GM06990 (cell line): ENCODE measurements around the gene OBP2A.
"Not testable (repeated sequence)": the region's sequence is repeated elsewhere in the genome, so short reads cannot be mapped to it uniquely, and the experiment has no call there.

ENCODE experiments used
- DNase-seq: peaks from one replicate; pipeline ENCODE4 v3.0.0-alpha.2; 2011; ENCODE audit not compliant: insufficient read length; ENCODE audit errors: extremely low read depth
- H3K27me3 ChIP-seq: replicated peaks from 2 replicates; pipeline ENCODE4 v1.6.0; 2011; ENCODE audit warnings: low read length; ENCODE audit not compliant: control insufficient read depth, insufficient read depth
- H3K36me3 ChIP-seq: 2 replicates; pipeline ENCODE4 v1.5.1; 2011; ENCODE audit warnings: low read length; ENCODE audit not compliant: control insufficient read depth, insufficient read depth
- H3K4me3 ChIP-seq: replicated peaks from 2 replicates; pipeline ENCODE4 v1.5.1; 2011; ENCODE audit warnings: low read depth, mild to moderate bottlenecking, control low read depth, low read length
- TF ChIP-seq, protein P1 (sequence below): IDR thresholded peaks from 2 replicates; pipeline ENCODE4 v1.5.1; 2011; ENCODE audit warnings: low read length, control low read depth, mild to moderate bottlenecking, inconsistent platforms; ENCODE audit not compliant: insufficient read depth, poor library complexity, severe bottlenecking

Gene OBP2A

DNA sequence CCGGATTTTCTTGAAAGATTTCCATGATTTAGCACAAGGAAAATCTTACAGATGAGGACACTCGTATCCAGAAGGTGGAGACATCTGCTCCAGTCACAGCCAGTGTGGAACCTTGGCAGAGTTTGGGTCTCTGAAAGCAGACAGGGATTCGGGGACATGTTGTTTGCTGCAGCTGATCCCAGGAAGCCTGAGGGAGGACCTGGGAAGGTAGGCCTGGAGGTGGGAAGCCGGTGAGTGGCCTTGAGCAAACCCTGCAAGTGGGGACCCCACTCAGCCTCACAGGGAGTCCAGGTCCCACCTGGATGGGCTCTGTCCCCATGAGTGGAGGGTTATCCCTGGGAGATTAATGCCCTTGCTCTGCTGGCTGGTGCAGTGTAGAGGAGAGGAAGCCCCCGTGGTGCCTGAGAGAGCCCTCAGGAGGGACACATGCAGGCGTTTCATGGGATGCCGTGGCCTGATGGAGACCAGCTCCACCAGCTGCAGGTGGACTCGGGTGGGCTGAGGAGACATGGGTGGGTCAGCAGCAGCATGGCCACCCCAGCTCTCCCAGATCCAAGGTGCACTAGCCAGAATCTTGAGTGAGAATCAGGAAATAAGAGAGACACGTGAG is 37.6 kb upstream of the OBP2A start:
- DNase-seq: no peak
- TF ChIP-seq, protein P1, sequence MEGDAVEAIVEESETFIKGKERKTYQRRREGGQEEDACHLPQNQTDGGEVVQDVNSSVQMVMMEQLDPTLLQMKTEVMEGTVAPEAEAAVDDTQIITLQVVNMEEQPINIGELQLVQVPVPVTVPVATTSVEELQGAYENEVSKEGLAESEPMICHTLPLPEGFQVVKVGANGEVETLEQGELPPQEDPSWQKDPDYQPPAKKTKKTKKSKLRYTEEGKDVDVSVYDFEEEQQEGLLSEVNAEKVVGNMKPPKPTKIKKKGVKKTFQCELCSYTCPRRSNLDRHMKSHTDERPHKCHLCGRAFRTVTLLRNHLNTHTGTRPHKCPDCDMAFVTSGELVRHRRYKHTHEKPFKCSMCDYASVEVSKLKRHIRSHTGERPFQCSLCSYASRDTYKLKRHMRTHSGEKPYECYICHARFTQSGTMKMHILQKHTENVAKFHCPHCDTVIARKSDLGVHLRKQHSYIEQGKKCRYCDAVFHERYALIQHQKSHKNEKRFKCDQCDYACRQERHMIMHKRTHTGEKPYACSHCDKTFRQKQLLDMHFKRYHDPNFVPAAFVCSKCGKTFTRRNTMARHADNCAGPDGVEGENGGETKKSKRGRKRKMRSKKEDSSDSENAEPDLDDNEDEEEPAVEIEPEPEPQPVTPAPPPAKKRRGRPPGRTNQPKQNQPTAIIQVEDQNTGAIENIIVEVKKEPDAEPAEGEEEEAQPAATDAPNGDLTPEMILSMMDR: no peak
- no peak overlapping the region for H3K4me3 ChIP-seq
- no peaks in the 10 kb centered on the region; the same call in 1 of the 2 replicates for H3K27me3 ChIP-seq
- H3K36me3 ChIP-seq: peaks cover 17% of the 10 kb centered on the region

DNA sequence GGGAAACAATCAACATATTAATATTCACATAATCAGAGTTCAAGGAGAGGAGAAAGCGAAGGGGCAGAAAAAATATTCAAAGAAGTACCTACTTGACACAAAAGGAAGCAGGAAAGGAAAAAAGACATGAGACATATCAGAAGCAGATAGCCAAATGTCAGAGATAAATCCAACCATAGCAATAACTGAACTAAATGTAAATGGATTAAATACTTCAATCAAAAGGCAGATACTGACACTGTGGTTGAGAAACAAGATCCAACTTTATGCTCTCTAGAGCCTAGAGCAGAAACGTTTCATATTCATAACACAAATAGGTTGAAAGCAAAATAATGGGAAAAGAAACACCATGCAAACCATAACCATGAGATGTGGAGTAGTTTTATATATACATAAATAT is 36.5 kb upstream of the OBP2A start:
- TF ChIP-seq, protein P1: no peak
- peaks cover 7% of the 10 kb centered on the region; the same call in 1 of the 2 replicates for H3K36me3 ChIP-seq
- no peak for DNase-seq
- H3K4me3 ChIP-seq: no peak overlapping the region
- H3K27me3 ChIP-seq: no peaks in the 10 kb centered on the region; the same call in 1 of the 2 replicates

DNA sequence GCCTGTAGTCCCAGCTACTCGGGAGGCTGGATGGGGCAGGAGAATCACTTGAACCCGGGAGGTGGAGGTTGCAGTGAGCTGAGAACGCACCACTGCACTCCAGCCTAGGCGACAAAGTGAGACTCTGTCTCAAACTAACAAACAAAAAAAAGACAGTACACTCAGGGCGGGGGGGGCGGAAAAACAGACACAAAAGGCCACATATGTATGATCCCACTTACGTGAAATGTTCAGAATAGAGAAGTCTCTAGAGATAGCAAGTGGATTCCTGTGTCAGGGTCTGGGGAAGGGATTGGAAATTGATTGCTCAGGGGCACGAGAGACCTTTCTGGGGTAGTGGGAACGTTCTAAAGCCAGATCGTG is 33.7 kb upstream of the OBP2A start:
- Histone ChIP-seq H3K4me3 (no peak overlapping the region), H3K36me3 (no peaks in the 10 kb centered on the region), H3K27me3 (peaks cover 2% of the 10 kb centered on the region; the same call in 1 of the 2 replicates)
- no peak for DNase-seq
- TF ChIP-seq, protein P1: no peak

DNA sequence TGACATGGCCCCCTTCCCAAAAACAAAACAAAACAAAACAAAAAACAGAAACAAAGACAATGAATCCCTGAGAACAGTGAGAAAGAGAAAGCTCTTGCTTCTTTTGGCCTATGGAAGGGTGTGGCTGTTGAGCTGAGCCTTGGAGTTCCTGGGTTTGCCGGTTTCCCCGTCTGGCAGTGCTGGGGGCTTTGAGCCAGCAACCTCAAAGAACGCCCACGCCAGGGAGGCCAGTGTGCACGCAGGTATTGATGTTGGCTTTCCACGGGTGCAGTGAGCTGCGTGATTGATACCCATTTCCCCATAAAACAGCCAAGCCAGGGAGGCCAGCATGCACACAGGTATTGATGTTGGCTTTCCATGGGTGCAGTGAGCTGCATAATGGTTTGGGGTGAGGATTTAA is 33.0 kb upstream of the OBP2A start:
- Histone ChIP-seq H3K4me3 (no peak overlapping the region), H3K27me3 (peaks cover 2% of the 10 kb centered on the region; the same call in 1 of the 2 replicates), H3K36me3 (no peaks in the 10 kb centered on the region)
- no peak for DNase-seq
- TF ChIP-seq, protein P1: no peak

DNA sequence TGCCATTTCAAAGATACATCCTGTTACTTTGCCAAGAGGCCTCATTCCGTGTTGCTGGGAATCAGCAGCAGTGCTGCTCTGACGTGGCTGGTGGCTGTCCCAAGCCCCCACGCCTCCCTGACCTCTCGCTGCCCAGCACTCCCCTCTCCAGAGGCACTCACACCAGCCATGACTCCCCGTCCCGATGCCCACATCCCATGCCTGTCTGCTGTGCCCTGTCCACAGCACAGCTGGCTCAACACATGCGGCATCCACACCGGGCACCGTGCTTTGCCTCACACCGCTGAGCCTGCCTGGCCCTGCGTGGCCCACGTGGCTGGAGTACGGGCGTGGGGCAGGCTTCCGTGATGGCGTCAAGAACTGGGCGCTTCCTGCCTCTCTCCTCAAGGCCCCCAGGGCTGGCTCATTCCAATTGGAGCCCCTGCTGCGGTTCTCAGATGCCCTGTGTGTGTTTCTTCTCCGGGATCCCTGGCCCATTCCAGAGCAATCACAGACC is 32.5 kb upstream of the OBP2A start:
- TF ChIP-seq, protein P1: no peak
- H3K36me3 ChIP-seq: no peaks in the 10 kb centered on the region
- H3K4me3 ChIP-seq: no peak overlapping the region
- H3K27me3 ChIP-seq: peaks cover 2% of the 10 kb centered on the region; the same call in 1 of the 2 replicates
- DNase-seq: no peak

DNA sequence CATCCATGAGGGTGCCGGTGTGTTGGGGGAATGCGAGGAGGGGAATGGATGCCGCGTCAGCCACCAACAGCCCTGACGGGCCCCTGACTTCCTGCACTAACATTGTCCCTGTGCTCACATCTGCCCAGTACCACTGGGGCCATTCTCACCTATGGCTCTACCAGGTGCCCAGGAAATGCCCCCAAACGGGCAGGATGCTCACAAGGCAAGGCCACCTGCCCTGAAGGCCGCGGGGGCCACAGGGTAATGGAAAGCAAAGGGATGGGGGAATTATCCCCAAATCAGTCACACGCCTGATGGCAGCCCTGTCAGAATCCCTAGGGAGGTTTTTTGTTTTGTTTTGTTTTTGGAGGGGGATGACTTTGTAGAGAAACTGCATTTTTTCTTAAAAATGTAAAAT is 32.0 kb upstream of the OBP2A start:
- not testable (repeated sequence) for H3K36me3 ChIP-seq, H3K27me3 ChIP-seq

More for the DNA sequence above, 32.0 kb upstream of the OBP2A start:
- not testable (repeated sequence) for DNase-seq, H3K4me3 ChIP-seq
